ENCODE results near the gene C1orf74.

Gene C1orf74

GRCh38 chr1:209741889-209742288, 42.5 kb downstream of the C1orf74 start:
- no peak for DNase-seq

GRCh38 chr1:209741193-209741592, 43.2 kb downstream of the C1orf74 start:
- no peak for DNase-seq

DNA sequence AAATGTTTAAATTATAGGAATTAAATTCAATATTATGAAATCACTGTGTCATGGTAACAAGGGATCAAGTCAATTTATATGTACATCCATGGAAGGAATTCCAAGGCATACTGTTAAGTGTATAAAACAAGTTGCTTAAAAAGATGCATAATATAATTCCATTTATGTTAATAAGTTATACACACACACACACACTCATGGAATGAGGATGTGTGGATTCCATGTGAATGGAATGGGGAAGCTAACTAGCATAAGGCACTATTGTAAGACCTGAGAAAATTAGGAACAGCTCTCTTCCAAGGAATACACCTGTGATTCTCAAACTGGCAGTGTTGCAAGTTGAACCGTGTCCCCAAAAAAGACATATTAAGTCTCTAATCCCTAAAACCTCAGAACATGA, 46.1 kb downstream of the C1orf74 start:
- DNase-seq = no peak

DNA sequence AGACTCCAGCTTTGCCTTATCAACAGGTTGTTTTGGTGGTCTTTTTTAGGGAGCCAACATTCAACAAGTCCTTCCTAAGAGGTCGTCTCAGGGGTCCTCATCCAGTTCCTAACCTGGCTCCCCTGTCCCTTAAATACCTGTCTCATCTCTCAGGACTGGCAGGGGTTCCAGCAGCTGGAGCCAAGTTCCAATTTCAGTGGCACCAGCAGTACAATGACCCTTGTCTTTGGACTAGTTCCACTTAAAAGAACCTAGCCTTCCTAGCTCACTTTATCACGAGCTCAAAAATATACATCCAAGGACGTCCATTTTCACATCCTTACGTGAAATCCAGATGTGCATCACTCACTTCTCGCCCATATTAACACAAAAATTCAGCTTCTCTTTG, 47.2 kb downstream of the C1orf74 start:
- no peak for DNase-seq

- DNase-seq = no peak
These were observed 47.8 kb downstream of the C1orf74 start for GRCh38 chr1:209736490-209737117.

DNA sequence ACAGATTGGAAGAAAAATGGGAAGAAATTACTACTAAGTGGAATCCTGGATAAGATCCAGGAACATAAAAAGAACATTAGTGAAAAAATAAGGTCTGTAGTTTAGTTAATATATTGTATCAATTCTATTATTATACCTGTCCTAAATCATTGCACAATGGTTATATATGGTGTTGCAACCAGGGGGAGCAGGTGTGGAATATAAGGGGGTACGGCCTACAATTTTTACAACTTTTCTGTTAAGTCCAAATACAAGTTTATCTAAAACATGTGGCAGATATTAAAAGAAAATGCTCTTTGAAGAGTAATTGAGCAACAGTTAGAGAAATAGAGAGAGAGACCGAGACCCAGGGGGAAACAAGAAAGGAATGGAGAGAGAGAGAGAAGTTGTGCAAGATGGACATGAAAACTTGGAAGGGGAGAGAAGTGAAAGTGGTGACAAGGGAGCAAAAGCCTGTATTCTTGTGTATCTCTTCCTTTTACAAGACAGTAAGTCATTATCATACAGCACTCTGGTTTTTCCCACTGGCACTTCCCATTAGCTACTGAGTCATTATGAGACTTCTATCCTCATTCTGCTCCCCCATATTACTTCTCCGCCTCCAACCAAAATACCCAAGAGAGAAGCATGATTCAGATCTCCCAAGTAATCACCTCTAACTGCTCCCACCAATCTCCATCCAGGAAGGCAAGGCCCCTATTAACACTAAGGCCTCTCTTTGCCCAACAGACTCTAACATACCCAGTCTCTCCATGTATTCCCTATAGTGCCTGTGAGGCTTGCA, 50.8 kb downstream of the C1orf74 start:
- no peak for DNase-seq

DNA sequence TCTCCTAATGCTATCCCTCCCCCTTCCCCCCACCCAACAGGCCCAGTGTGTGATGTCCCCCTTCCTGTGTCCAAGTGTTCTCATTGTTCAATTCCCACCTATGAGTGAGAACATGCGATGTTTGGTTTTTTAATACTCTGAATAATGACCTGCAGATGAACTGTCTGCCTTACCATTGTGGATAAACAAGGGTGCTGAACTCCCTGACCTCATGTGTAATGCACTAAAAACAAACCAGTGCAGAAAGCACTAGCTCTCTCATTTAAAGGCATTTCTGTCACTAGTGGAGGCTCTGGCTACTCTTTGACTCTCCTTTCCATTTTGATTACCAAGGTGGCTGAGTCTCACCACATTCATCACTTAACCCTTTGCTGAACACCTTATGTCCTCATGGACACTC, 51.6 kb downstream of the C1orf74 start:
- no peak for DNase-seq

DNA sequence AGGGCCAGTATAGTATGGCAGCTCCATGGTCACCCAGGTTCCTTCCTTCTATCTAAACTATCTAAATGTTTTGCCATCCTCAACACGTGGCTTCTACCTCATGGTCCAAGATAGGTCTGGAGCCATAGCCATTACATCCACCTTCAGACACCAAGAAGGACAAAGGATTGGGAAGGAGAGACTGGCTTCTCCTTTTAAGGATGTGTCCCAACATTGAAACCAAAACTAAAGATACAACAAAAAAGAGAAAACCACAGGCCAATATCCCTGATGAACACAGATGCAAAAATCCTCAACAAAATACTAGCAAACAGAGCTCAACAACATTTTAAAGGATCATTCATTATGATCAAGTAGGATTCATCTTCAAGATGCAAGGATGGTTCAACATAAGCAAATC, 54.9 kb downstream of the C1orf74 start:
- DNase-seq = no peak
